HG03354 (cell line): ENCODE data around the gene SELENOI.

ENCODE experiments used
- ATAC-seq: cut with Tn5 transposase; IDR thresholded peaks from one replicate; pipeline ENCODE4 v1.9.1; 2021; ENCODE audit warnings: mild to moderate bottlenecking; ENCODE audit not compliant: unreplicated experiment, poor library complexity, severe bottlenecking

SELENOI gene

DNA sequence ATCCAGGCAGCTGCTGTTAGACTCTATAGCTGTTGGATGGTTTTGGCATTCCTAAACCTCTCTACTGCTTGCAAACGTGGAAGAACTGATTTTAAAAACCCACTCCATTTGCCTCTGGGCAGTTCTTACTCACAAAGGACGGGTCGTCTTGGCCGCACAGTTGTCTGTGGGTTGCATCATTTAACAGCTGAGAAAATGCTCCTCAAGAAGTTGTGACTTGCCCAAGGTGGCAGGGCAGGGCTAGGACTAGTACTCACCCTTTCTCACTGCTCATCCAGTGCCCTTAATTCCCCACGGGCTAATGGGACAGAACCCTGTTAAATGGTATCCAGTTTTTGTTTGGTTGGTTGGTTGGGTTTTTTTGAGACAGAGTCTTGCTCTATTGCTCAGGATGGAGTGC, 54.8 kb downstream of the SELENOI start:
- ATAC-seq: no peak

DNA sequence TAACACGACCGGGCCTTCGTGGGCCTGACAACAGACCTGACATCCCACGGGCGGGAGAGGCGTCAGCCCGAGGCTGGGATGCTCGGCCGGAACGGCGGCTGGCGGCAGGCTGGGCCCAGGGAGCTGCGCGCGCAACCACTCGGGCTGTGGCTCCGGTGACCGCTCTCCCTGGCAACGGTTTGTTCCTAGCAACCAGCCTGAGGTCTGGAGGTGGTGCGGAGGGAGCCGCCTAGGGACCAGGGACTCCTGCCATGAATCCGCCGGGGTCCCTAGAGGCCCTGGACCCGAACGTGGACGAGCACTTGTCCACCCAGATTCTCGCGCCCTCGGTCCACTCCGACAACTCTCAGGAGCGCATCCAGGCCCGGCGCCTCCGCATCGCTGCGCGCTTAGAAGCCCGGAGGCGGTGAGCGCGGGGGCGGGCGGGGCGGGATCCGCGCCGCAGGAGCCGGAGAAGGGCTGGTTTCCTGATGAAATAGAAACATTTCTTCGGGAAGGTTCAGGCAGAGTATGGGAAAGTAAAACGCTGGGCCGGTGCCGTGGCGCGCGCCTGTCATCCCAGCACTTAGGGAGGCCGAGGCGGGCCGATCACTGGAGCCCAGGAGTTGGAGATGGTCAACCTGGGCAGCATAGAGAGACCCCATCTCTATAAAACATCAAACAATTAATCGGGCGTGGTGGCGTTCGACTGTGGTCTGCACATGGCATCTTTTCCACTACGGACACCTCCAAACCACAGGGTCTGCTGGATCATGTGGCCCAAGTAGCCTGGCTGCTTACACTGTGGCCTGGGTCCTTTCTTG, 56.0 kb downstream of the SELENOI start, which contains the start of gene DRC1:
Gene DRC1, plus strand, starts transcription at position 182 of the 803 bp plus-strand sequence. Its CDS starts 70 bp downstream, at position 252.
- no peak for ATAC-seq

DNA sequence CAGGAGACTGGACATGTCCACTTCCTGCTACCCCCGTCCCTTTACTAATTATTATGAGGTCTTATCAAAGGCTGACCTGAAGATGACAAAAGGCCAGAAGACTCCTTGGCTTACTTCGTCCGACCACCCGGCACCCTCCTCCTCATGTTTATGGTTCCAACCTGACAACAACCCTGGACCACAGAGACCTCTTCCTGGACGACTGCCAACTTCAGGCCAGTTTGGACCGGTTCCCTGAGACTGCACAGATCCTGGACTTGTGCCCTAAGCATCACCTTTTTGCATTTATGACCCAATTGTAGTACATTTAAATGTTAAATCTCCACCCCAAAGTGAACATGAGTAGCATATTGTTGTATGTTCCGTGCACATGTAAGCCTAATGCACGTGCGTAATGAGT, 61.6 kb downstream of the SELENOI start:
- ATAC-seq: no peak

DNA sequence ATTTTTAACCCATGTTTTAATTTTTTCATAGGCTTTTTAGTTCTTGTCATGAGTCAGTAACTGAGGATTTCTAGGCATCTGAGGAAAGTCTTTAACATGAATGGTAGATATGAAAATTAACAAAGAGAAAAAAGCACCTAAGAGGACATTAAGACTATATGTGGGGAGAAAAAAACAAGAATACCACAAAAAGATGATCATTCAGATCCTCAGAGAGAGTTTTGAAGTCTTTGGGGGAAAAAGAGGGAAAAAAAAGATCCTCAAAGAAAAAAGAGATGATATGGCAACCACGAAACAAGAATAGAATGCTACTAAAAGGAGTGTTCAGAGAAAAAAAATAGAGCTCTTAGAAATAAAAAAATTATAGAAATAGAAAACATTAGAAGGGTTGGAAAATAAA, 63.8 kb downstream of the SELENOI start:
- ATAC-seq: no peak

GRCh38 chr2:26410764-26411243, 64.9 kb downstream of the SELENOI start:
- no peak for ATAC-seq

DNA sequence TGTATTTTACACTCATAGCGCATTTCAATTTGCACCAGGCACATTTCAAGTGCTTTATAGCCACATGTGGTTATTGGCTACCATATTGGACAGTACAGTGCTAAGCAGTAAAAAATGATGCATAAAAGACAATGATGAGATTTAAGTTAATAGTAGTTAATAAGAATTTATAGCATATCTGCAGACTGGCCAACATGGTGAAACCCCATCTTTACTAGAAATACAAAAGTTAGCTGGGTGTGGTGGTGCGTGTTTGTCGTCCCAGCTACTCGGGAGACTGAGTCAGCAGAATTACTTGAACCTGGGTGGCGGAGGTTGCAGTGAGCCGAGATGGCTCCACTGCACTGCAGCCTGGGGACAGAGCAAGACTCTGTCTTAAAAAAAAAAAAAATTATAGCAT, 65.5 kb downstream of the SELENOI start:
- no peak for ATAC-seq

- ATAC-seq: no peak
Measured at GRCh38 chr2:26412091-26412673, 66.2 kb downstream of the SELENOI start.

DNA sequence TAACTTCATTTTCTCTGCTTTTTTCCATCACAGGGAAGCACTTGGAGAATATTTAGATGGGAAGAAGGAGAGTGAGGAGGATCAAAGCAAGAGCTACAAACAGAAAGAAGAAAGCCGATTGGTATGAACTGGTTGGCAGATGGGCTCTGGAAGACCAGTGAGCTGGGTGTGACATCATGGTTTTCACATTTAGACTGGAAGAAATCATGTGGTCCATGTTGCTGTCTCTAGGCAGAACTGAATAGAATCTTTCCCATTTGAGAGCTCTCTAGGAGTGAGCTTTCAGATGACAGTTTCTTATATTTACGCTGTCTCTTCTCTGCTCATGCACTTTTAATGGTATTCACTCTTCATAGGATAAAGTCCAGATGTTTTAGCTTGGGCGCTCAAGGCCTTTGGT, 68.4 kb downstream of the SELENOI start:
- no peak for ATAC-seq

- ATAC-seq: no peak
Measured at GRCh38 chr2:26421961-26422360, 76.0 kb downstream of the SELENOI start.

DNA sequence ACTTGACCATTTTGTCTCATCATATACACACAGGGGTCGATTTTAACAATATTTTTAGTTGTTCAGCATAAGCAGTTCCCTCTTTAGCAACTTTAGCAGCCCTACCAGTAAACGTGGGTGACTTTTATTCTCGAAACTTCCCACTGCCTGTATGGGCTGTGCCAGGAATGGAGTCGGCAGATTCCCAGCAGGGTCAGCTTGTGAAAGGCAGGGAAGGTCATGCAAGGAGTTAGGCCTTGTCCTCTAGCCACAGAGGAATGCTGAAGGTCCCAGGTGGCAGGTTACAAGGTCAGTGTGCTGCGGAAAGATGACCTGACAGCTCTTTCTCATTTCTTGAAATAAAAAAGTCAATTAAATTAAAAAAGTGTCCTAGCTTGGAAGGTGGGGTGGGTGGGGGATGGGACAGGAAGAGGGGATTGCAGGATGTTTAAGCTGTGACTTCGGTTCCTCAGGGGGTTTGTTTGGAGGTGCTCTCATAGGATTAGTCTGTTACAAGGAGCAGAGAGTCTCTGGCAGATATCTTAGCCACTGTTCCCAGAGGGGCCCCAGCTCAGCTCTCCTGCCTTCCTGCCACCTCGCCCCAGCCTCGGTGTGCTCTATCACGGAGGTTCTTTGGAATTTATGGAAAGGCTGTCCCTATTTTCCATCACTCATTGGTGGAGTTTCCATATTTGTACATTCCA, 77.1 kb downstream of the SELENOI start:
- no peak for ATAC-seq

DNA sequence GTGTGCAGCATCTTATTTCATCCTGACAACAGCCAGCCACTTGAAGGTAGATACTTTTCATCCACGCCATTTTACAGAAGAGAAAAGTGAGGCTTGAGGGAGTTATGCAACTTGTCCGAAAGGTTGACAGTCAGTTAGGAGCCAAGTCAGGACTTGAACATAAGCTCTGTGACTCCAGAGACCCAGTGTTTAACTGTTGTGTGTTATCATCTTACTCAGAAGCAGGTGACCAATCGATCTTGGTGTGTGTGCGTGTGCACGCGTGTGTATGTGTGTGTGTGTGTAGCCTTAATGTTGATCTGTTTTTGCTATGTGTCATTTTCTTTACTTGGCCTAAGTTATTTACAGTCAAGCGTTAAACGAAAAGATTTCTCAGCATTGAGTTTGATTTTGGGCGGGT, 77.8 kb downstream of the SELENOI start:
- ATAC-seq: no peak

GRCh38 chr2:26424221-26424620, 78.3 kb downstream of the SELENOI start:
- ATAC-seq: no peak

DNA sequence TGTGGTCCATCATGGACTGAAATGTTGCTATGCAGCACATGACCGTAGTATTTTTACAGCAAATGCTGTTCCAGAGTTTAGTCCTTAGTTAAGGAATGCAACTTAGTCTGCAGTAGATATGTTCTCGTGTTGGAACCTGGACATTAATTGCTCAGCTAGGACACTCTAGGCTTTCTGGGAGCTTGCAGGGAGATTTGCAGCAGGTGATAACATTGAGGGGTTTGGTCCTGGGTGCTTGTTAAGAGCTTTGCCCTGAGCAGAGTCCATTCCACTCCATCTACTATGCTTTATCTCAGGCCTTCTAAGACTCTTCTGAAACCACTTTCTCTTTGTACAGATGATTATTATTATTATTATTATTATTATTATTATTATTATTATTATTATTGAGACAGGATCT, 82.9 kb downstream of the SELENOI start:
- no peak for ATAC-seq

- no peak for ATAC-seq
Measured at GRCh38 chr2:26429779-26430578, 84.0 kb downstream of the SELENOI start.

DNA sequence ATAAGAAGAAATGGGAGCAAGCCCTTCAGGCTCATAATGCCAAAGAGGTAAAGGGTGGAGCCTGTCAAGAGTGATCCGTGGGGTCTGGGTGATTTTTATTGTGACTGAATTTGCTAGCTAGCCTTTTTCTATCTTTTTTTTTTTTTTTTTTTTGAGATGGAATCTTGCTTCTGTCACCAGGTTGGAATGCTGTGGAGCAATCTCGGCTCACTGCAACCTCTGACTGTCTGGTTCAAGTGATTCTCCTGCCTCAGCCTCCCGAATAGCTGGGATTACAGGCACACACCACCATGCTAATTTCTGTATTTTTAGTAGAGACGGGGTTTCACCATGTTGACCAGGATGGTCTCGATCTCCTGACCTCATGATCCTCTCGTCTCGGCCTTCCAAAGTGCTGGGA, 84.9 kb downstream of the SELENOI start:
- no peak for ATAC-seq

- ATAC-seq: no peak
Measured at GRCh38 chr2:26432363-26432762, 86.4 kb downstream of the SELENOI start.

GRCh38 chr2:26432859-26433258, 86.9 kb downstream of the SELENOI start:
- ATAC-seq: no peak

GRCh38 chr2:26435106-26435505, 89.2 kb downstream of the SELENOI start:
- no peak for ATAC-seq

GRCh38 chr2:26438526-26438925, 92.6 kb downstream of the SELENOI start:
- no peak for ATAC-seq

DNA sequence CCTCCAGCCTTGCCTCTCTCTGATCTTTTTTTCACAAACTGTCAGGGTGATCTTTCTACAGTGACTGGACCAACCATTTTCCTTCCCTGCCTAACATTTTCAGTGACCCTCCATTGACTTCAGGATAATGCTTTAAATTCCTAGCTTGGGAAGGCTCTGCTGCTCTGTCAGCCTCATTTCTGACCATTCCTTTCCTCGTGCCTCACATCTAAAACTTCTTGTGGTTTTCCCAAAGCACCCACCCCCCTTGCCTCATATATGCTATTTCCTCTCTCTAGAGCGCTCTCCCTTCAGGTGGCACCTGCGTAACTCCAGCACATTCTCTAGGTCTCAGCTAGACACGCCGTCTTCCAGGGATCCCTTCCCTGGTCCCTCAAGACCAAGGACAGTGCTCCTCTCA, 93.0 kb downstream of the SELENOI start:
- ATAC-seq: no peak
